ENCODE data around the gene PTPRN2.

DNA sequence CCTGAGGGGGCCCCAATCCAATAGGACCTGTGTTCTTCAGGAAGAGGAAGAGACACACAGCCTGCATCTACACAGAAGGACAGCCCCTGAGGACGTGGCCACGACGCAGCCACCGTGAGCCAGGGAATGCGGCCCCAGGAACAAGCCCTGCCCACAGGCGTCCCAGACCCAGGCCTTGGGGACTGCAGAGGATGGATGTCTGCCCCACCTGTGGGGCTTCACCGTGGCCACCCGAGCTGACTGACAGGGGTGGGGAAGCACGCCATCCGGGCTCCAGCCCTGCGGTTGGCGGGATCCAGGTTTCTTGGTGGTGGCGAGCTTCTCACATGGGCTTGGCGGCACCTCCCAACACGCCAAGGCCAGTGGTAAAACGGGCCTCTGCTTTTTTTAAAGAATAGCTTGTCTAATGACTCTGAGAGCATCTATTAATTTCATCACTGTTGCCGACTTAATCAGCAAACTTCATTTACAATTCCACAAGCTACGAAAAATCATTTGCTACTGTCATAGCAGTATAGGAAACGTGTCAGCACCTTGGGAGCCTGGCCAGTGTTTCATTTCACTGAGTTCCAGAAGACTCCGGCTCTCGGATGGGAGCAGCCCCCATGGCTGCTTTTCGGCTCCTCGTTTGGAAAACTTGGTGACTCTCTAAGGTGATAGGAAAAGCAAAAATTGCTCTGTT, 584.0 kb downstream of the PTPRN2 start:
- TF ChIP-seq, protein P1, sequence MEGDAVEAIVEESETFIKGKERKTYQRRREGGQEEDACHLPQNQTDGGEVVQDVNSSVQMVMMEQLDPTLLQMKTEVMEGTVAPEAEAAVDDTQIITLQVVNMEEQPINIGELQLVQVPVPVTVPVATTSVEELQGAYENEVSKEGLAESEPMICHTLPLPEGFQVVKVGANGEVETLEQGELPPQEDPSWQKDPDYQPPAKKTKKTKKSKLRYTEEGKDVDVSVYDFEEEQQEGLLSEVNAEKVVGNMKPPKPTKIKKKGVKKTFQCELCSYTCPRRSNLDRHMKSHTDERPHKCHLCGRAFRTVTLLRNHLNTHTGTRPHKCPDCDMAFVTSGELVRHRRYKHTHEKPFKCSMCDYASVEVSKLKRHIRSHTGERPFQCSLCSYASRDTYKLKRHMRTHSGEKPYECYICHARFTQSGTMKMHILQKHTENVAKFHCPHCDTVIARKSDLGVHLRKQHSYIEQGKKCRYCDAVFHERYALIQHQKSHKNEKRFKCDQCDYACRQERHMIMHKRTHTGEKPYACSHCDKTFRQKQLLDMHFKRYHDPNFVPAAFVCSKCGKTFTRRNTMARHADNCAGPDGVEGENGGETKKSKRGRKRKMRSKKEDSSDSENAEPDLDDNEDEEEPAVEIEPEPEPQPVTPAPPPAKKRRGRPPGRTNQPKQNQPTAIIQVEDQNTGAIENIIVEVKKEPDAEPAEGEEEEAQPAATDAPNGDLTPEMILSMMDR (conservative IDR thresholded peaks at IDR 0.05), result no peak
- TF ChIP-seq EZH2 (IDR thresholded peaks at IDR 0.05; ENCODE audit: low read depth), result no peak

Measured in PC-9 (cell line).